GM12872 (cell line): ENCODE measurements around the gene PNLIP.

Experiments used
- CTCF ChIP-seq: IDR thresholded peaks from 3 replicates; pipeline ENCODE4 v1.5.1; 2011; ENCODE audit warnings: low read depth, mild to moderate bottlenecking, low read length, moderate library complexity; ENCODE audit not compliant: insufficient read depth

The PNLIP gene

GRCh38 chr10:116548301-116548700, 2.6 kb downstream of the PNLIP start:
- no peak for TF ChIP-seq CTCF

- TF ChIP-seq CTCF, result no peak
These were observed 7.7 kb downstream of the PNLIP start for GRCh38 chr10:116553378-116553980.

GRCh38 chr10:116554628-116555027, 8.9 kb downstream of the PNLIP start:
- TF ChIP-seq CTCF, result no peak

- no peak for TF ChIP-seq CTCF
These were observed 10.1 kb downstream of the PNLIP start for GRCh38 chr10:116555880-116556279.

GRCh38 chr10:116557305-116557880, 11.7 kb downstream of the PNLIP start:
- no peak for TF ChIP-seq CTCF

- TF ChIP-seq CTCF, result no peak
These were observed 19.8 kb downstream of the PNLIP start for GRCh38 chr10:116565534-116565933.

GRCh38 chr10:116566932-116567331, 21.2 kb downstream of the PNLIP start:
- no peak for TF ChIP-seq CTCF
